Activated T-cell treated with anti-CD3 and anti-CD28 coated beads, Interleukin-2, amount 50 U/mL, for 1 hour (primary cell): ENCODE measurements around the gene DHRS7C.

ENCODE experiments used
- DNase-seq: peaks from one replicate; pipeline ENCODE4 v3.0.0-alpha.2; 2020

DHRS7C gene

DNA sequence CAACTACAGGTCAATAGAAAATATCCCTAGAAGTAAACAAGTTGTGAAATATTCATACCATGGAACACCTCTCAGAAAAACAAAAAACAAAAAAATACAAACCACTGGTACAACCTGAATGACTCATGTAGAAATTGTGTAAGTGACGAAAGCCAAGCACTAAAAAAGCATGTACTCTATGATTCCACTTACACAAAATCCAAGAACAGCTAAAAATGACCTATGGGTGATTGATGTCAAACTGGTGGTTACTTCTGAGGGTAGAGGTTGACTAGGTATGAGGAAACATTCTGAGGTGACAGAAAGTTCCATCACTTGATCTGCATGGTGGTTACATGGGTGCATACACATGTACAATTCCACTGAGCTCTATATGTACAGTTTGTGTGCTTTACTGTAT lies 31.1 kb downstream of the DHRS7C start:
- DNase-seq, result no peak

DNA sequence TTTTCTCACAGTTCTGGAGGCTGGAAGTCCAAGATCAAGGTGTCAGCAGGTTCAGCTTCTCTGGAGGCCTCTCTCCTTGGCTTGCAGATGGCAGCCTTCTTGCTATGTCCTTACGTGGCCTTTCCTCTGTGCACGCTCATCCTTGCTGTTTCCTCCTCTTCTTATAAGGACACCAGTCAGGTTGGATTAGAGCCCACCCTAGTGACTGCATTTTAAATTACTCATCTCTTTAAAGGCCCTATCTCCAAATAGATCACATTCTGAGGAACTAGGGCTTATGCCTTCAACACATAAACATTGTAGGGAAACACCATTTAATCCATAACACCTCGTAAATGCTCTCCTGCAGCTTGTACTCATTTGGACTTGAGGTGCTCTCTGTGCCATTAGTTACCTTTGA lies 36.3 kb downstream of the DHRS7C start:
- no peak for DNase-seq

- no peak for DNase-seq
These were observed 40.9 kb downstream of the DHRS7C start for GRCh38 chr17:9750524-9750923.

GRCh38 chr17:9729735-9730420 lies 61.5 kb downstream of the DHRS7C start:
- DNase-seq, result no peak

- no peak for DNase-seq
These were observed 62.2 kb downstream of the DHRS7C start for GRCh38 chr17:9729034-9729650.

- no peak for DNase-seq
These were observed 62.8 kb downstream of the DHRS7C start for GRCh38 chr17:9728564-9728963.

- DNase-seq, result no peak
These were observed 63.4 kb downstream of the DHRS7C start for GRCh38 chr17:9728005-9728404.

DNA sequence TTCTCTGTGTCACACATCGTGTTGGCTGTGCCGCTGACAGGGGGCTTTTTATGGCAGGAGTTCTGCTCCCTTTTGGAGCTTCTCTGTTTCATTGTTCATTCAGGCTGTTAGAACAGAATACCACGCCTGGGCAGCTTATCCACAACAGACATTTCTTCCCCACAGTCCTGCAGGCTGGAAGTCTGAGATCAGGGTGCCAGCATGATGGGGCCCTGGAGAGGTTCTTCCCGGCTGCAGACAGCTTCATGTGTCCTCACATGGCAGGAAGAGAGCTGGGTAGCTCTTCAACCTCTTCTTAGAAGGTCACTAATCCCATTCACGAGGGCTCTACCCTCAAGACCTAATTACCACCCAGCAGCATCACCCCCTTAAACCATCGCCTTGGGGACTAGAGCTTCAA lies 65.1 kb downstream of the DHRS7C start:
- no peak for DNase-seq

GRCh38 chr17:9725575-9725974 lies 65.8 kb downstream of the DHRS7C start:
- no peak for DNase-seq
